ENCODE data around the gene ALDH1L1. TPM values are rescaled to one million over a fixed set of nuclear protein-coding genes. Genes with fewer than 3 reads are reported as not detected.
A peak's percentile ranks its signal among the peaks of the same experiment; 100 is the strongest.

Gene ALDH1L1
- total RNA-seq, 1 donor from 2014 or later = 1.0 TPM

- peaks cover 7% of the 10 kb centered on the region for H3K27me3 ChIP-seq (ENCODE audit: control insufficient read depth, insufficient read depth, low read length)
- TF ChIP-seq, protein P1, sequence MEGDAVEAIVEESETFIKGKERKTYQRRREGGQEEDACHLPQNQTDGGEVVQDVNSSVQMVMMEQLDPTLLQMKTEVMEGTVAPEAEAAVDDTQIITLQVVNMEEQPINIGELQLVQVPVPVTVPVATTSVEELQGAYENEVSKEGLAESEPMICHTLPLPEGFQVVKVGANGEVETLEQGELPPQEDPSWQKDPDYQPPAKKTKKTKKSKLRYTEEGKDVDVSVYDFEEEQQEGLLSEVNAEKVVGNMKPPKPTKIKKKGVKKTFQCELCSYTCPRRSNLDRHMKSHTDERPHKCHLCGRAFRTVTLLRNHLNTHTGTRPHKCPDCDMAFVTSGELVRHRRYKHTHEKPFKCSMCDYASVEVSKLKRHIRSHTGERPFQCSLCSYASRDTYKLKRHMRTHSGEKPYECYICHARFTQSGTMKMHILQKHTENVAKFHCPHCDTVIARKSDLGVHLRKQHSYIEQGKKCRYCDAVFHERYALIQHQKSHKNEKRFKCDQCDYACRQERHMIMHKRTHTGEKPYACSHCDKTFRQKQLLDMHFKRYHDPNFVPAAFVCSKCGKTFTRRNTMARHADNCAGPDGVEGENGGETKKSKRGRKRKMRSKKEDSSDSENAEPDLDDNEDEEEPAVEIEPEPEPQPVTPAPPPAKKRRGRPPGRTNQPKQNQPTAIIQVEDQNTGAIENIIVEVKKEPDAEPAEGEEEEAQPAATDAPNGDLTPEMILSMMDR (IDR thresholded peaks at IDR 0.05; ENCODE audit: insufficient read depth, low read length, poor library complexity, severe bottlenecking) = no peak
- H3K4me3 ChIP-seq (ENCODE audit: low read depth, low read length) = peak overlapping the region; percentile 44
- no peaks in the 10 kb centered on the region for H3K36me3 ChIP-seq (ENCODE audit: control insufficient read depth, insufficient read depth, low read length)
- DNase-seq (ENCODE audit: low read depth) = no peak
Measured at GRCh38 chr3:126179825-126180476, 435 bp downstream of the ALDH1L1 start.

DNA sequence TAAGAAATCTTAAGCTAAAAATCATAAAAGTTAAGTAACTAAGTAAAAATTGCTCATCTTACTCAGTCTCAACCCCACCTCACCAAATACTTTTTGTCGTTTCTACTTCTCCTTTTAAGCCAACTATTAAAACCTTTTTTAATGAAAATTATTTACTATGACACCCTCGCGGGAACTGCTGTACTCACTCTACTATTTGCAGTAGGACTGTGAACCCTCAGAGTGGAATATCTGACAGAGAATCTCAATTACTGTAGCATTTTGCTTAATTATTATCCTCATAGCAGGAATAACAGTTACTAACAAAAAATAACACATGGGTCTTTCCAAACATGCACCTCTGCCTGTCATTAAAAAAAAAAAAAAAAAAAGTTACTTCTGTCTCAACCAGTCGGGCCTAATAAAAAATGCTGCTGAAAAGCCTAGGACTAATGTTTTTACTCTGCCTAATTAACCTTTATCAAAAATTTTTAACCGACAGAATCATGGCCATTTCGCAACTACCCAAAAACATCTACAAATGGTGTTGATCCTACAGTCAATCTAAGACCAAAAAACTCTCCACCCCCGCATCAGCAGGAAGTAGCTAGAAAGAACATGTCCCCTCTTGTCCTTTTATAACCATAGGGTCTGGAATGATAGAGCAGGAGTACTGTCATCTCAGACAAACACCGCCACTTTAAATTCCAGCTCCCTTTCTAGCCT is 10.2 kb downstream of the ALDH1L1 start:
- no peak for DNase-seq (ENCODE audit: low read depth)
- Histone ChIP-seq H3K27me3 (ENCODE audit: control insufficient read depth, insufficient read depth, low read length) (no peaks in the 10 kb centered on the region), H3K4me3 (ENCODE audit: low read depth, low read length) (no peak overlapping the region), H3K36me3 (ENCODE audit: control insufficient read depth, insufficient read depth, low read length) (no peaks in the 10 kb centered on the region)
- TF ChIP-seq, protein P1 (IDR thresholded peaks at IDR 0.05; ENCODE audit: insufficient read depth, low read length, poor library complexity, severe bottlenecking) = no peak

- DNase-seq (ENCODE audit: low read depth) = no peak
- H3K27me3 ChIP-seq (ENCODE audit: control insufficient read depth, insufficient read depth, low read length) = no peaks in the 10 kb centered on the region
- TF ChIP-seq, protein P1 (IDR thresholded peaks at IDR 0.05; ENCODE audit: insufficient read depth, low read length, poor library complexity, severe bottlenecking) = no peak
- H3K4me3 ChIP-seq (ENCODE audit: low read depth, low read length) = no peak overlapping the region
- no peaks in the 10 kb centered on the region for H3K36me3 ChIP-seq (ENCODE audit: control insufficient read depth, insufficient read depth, low read length)
Measured at GRCh38 chr3:126167566-126167965, 12.8 kb downstream of the ALDH1L1 start.

DNA sequence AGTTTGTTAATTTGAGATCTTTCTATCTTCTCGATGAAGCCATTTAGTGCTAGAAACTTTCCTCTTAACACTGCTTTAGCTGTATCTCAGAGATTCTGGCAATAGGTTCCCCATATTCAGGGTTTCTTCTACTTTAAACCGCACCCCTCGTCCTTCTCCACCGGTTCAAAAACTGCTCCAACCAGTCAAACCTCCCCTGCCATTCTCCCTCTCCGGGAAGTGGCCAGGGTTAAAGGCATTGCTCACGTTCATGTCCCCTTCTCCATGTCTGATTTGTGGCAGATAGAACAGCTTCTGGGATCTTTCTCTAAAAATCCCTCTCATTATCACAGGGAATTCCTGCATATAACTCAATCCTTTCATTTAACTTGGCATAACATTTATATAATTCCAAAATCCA is 14.4 kb downstream of the ALDH1L1 start:
- no peak for DNase-seq (ENCODE audit: low read depth)
- Histone ChIP-seq H3K4me3 (ENCODE audit: low read depth, low read length) (no peak overlapping the region), H3K36me3 (ENCODE audit: control insufficient read depth, insufficient read depth, low read length) (no peaks in the 10 kb centered on the region), H3K27me3 (ENCODE audit: control insufficient read depth, insufficient read depth, low read length) (no peaks in the 10 kb centered on the region)
- TF ChIP-seq, protein P1 (IDR thresholded peaks at IDR 0.05; ENCODE audit: insufficient read depth, low read length, poor library complexity, severe bottlenecking) = no peak

- Histone ChIP-seq H3K36me3 (ENCODE audit: control insufficient read depth, insufficient read depth, low read length) (no peaks in the 10 kb centered on the region), H3K4me3 (ENCODE audit: low read depth, low read length) (no peak overlapping the region), H3K27me3 (ENCODE audit: control insufficient read depth, insufficient read depth, low read length) (no peaks in the 10 kb centered on the region)
- no peak for DNase-seq (ENCODE audit: low read depth)
- TF ChIP-seq, protein P1 (IDR thresholded peaks at IDR 0.05; ENCODE audit: insufficient read depth, low read length, poor library complexity, severe bottlenecking) = no peak
Measured at GRCh38 chr3:126161309-126161708, 19.1 kb downstream of the ALDH1L1 start.

All from kidney epithelial cell (primary cell).